HG03039 (cell line): Measurements from ENCODE around the gene RNF207.

Source experiments
- ATAC-seq: cut with Tn5 transposase; IDR thresholded peaks from one replicate; pipeline ENCODE4 v1.9.1; 2021; ENCODE audit warnings: mild to moderate bottlenecking, moderate library complexity; ENCODE audit not compliant: unreplicated experiment

Gene RNF207

GRCh38 chr1:6266641-6267040 lies 60.7 kb downstream of the RNF207 start:
- no peak for ATAC-seq

GRCh38 chr1:6267686-6268322 lies 61.9 kb downstream of the RNF207 start:
- no peak for ATAC-seq

GRCh38 chr1:6268415-6268814 lies 62.5 kb downstream of the RNF207 start:
- ATAC-seq = no peak

- ATAC-seq = no peak
Measured at GRCh38 chr1:6269296-6269695, 63.4 kb downstream of the RNF207 start.

GRCh38 chr1:6269720-6270400 lies 63.9 kb downstream of the RNF207 start:
- ATAC-seq = no peak

GRCh38 chr1:6270401-6270800 lies 64.5 kb downstream of the RNF207 start:
- no peak for ATAC-seq
